Activated gamma-delta T cell treated with anti-CD3 and anti-CD28 coated beads, Interleukin-2, amount 50 U/mL, for 16 hours (primary cell): ENCODE results near the gene NEK6.

Experiments
- DNase-seq: peaks from one replicate; pipeline ENCODE4 v3.0.0-alpha.2; 2020; ENCODE audit warnings: low read depth

Gene NEK6

DNA sequence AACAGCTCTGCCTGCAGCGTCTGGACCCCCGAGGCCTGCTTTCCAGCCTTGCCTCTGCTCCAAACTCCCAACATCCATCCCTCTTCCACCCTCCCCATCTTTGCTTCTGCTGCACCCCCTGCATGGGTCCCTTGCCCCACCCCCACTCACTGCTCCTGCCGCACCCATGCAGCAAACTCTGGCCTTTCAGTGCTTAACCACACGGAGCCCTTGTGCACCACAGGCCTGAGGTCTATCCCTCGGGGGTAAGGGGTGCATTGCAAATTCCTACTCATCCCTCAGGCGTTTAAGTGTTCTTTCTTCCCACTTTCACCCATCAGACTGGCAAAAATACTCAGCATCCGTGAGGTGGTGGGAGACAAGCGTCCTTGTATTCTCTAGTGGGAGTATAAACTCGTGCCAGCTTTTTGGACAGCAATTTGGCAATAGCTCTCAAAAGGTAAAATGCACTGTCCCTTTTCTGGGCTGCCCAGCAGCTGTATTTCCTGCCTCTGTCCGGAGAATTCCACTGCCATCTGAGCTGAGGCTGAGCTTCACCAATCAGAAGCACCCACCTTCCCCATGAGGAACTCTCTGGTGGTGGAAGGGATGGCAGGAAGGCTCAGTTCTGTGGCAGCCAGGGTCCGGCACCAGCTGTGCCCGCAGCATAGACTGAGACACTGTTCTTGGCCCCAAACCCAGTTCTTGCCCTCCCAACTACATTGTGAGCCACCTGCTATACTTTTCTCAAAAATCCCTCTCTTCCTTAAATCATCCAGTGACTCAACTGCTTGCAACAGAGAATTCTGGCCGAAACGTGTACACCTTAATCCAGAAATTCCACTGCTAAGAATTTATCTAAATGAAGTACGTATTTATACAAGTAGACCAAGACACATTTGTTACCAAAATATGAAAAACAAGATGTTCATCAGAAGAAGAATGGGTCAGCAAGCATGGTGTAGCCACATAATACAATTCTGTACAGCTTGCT lies 142.5 kb downstream of the NEK6 start:
- DNase-seq = no peak
